HG03460 (cell line): ENCODE data around the gene RDH14.

Experiments used
- ATAC-seq: cut with Tn5 transposase; IDR thresholded peaks from one replicate; pipeline ENCODE4 v1.9.1; 2021; ENCODE audit not compliant: unreplicated experiment

The RDH14 gene

GRCh38 chr2:18525236-18525635, 35.2 kb downstream of the RDH14 start:
- ATAC-seq = no peak

GRCh38 chr2:18522484-18523146, 37.8 kb downstream of the RDH14 start:
- no peak for ATAC-seq

GRCh38 chr2:18520451-18521425, 39.7 kb downstream of the RDH14 start:
- peak; percentile 87 for ATAC-seq

- no peak for ATAC-seq
These were observed 40.5 kb downstream of the RDH14 start for GRCh38 chr2:18519914-18520450.

GRCh38 chr2:18518116-18519111, 42.0 kb downstream of the RDH14 start:
- ATAC-seq = no peak

GRCh38 chr2:18517386-18517785, 43.1 kb downstream of the RDH14 start:
- ATAC-seq = no peak

- no peak for ATAC-seq
These were observed 44.3 kb downstream of the RDH14 start for GRCh38 chr2:18516112-18516511.

- ATAC-seq = no peak
These were observed 45.7 kb downstream of the RDH14 start for GRCh38 chr2:18514526-18515461.

- no peak for ATAC-seq
These were observed 49.7 kb downstream of the RDH14 start for GRCh38 chr2:18510775-18511174.

GRCh38 chr2:18506883-18507509, 53.5 kb downstream of the RDH14 start:
- no peak for ATAC-seq

- no peak for ATAC-seq
These were observed 54.6 kb downstream of the RDH14 start for GRCh38 chr2:18505703-18506341.
